Neutrophil (primary cell): ENCODE results near the gene SMCO1.

ENCODE experiments used
- H3K27ac ChIP-seq: fragments of 200-600 bp; sonication (generic); 2 replicates; pipeline ENCODE4 v1.5.1; 2016; ENCODE audit warnings: mild to moderate bottlenecking, moderate library complexity
- H3K27me3 ChIP-seq: fragments of 200-600 bp; sonication (generic); 2 replicates; pipeline ENCODE4 v1.6.0; 2016; ENCODE audit warnings: mild to moderate bottlenecking
- H3K36me3 ChIP-seq: fragments of 200-600 bp; sonication (generic); 2 replicates; pipeline ENCODE4 v1.5.1; 2017
- H3K4me1 ChIP-seq, 2 experiments: fragments of 200-600 bp in 1 of 2; sonication (generic) in 1 of 2; 1 replicate in 1 of 2; 2 replicates in 1 of 2; pipeline versions ENCODE4 v1.5.1 to v1.6.1; 2013 to 2016; ENCODE audit warnings: low read depth in 1 of 2, low read length in 1 of 2, mild to moderate bottlenecking in 1 of 2, moderate library complexity in 1 of 2; ENCODE audit not compliant: control insufficient read depth in 1 of 2, insufficient read depth in 1 of 2
- H3K4me3 ChIP-seq, 2 experiments: fragments of 200-600 bp in 1 of 2; sonication (generic) in 1 of 2; 1 replicate in 1 of 2; 2 replicates in 1 of 2; pipeline ENCODE4 v1.5.1; 2013 to 2016; ENCODE audit warnings: low read depth in 1 of 2, low read length in 1 of 2, mild to moderate bottlenecking in 1 of 2, moderate library complexity in 1 of 2
- H3K9me3 ChIP-seq: fragments of 200-600 bp; sonication (generic); 2 replicates; pipeline ENCODE4 v1.5.1; 2016
- CTCF ChIP-seq: fragments of 200-600 bp; sonication (generic); IDR thresholded peaks from 2 replicates; pipeline ENCODE4 v1.5.1; 2016; ENCODE audit warnings: antibody characterized with exemption

SMCO1 gene

GRCh38 chr3:196546537-196546936 lies 31.4 kb upstream of the SMCO1 start:
- Histone ChIP-seq H3K4me1 (no peaks in the 10 kb centered on the region), H3K4me3 (no peak overlapping the region), H3K36me3 (no peaks in the 10 kb centered on the region), H3K9me3 (no peaks in the 10 kb centered on the region), H3K27ac (no peak overlapping the region), H3K27me3 (no peaks in the 10 kb centered on the region)
- TF ChIP-seq CTCF, result no peak

DNA sequence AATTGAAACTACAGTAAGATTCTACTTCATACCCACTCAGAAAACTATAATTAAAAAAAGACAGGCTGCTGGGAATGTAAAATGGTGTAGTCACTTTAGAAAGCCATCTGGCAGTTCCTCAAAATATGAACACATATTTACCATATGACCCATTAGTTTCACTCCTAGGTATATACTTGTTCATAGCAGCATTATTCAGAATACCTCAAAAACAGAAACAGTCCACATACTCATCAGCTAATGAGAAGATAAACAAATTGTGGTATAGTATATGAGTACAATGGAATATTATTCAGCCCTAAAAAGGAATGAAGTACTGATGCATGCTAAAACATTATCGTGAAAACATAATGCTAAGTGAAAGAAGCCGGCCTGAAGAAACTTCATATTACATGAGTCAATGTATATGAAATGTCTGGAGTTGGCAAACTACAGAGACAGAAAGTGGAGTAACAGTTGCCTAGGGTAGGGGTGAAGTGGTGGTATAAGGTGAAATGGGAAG lies 29.4 kb upstream of the SMCO1 start:
- H3K4me3 ChIP-seq, result no peak overlapping the region

DNA sequence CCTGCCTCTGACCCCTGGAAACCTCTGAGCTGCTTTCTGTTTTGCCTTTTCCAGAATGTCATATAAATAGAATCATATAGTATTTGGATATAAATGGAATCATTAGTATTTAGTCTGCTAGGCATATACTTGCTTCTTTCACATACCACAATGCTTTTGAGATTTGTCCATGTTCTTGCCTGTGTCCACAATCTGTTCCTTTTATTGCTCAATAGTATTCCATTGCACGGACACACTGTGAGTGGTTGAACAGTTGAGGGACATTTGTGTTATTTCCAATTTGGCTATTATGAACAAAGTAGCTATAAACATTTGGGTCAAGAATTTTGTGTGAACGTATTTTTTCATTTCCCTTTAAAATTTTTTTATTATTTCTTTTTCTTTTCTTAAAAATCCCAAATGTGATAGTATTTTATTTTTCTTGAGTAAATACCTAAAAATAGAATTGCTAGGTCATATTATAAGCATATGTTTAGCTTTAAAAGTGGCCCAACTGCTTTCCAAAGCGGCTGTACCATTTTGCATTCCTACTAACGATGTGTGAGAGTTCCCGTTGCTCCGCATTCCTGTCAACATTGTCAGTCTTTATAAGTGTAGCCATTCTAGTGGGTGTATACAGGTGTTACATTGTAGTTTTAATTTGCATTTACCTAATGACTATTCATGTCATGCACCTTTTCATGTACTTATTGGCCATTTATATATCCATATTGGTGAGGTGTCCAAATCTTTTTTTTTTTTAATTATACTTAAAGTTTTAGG lies 26.7 kb upstream of the SMCO1 start:
- H3K27me3 ChIP-seq, result no peaks in the 10 kb centered on the region
- TF ChIP-seq CTCF, result no peak
- H3K4me3 ChIP-seq, result no peak overlapping the region
- no peaks in the 10 kb centered on the region for H3K9me3 ChIP-seq
- no peak overlapping the region for H3K27ac ChIP-seq
- H3K4me1 ChIP-seq, result peaks cover 0 to 3% of the 10 kb centered on the region in 2 experiments
- H3K36me3 ChIP-seq, result no peaks in the 10 kb centered on the region

More for the DNA sequence above, 29.4 kb upstream of the SMCO1 start:
- Histone ChIP-seq H3K27me3 (no peaks in the 10 kb centered on the region), H3K36me3 (no peaks in the 10 kb centered on the region), H3K27ac (no peak overlapping the region), H3K4me1 (no peaks in the 10 kb centered on the region), H3K9me3 (no peaks in the 10 kb centered on the region)
- no peak for TF ChIP-seq CTCF

DNA sequence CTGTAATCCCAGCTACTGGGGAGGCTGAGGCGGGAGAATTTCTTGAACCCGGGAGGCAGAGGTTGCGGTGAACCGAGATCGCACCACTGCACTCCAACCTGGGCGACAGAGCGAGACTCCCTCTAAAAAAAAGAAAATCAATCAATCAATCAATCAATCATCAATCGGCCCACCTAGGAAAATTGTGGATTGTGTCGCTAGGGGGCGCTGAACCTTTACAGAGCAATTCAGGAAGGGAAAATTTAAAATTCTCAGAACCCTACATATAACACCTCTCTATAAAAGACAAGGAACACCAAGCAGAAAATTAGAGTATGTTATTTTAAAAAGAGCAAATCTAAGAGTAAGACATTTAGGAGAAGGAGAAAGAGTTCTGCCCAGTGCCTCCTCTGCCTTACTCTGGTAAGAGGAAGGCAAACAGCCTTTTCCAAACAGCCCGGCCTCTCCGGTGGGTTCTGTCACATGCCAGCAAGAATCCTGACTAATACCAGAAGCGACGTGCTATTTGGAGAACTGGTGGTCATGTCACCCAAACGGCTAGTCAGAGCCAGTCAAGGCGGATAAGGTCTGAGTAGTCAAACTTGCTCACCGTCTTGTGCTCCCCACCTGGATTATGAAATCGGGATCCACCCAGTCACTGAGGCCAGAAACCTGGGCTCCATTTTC lies 22.3 kb upstream of the SMCO1 start:
- peak; percentile 32 for TF ChIP-seq CTCF
- H3K9me3 ChIP-seq, result no peaks in the 10 kb centered on the region
- no peak overlapping the region for H3K27ac ChIP-seq
- no peak overlapping the region for H3K4me3 ChIP-seq
- H3K27me3 ChIP-seq, result no peaks in the 10 kb centered on the region
- H3K36me3 ChIP-seq, result no peaks in the 10 kb centered on the region
- H3K4me1 ChIP-seq, result peaks cover 0 to 3% of the 10 kb centered on the region in 2 experiments

GRCh38 chr3:196533260-196533681 lies 18.1 kb upstream of the SMCO1 start:
- Histone ChIP-seq H3K36me3 (no peaks in the 10 kb centered on the region), H3K27me3 (no peaks in the 10 kb centered on the region), H3K9me3 (no peaks in the 10 kb centered on the region), H3K27ac (no peak overlapping the region), H3K4me3 (no peak overlapping the region), H3K4me1 (peaks cover 10 to 12% of the 10 kb centered on the region in 2 experiments)
- TF ChIP-seq CTCF, result no peak
